GM12878 (cell line): ENCODE measurements around the gene RASAL2.

ENCODE experiments used
- ATF7 ChIP-seq: fragments of 450-650 bp; IDR thresholded peaks from 2 replicates; pipeline ENCODE4 v1.6.1; 2016; ENCODE audit warnings: low read depth, mild to moderate bottlenecking
- CHD1 ChIP-seq: IDR thresholded peaks from 2 replicates; pipeline ENCODE4 v1.6.1; 2012; ENCODE audit warnings: low read depth, low read length, improper control_type of control experiment
- CREB1 ChIP-seq: IDR thresholded peaks from 2 replicates; pipeline ENCODE4 v1.6.1; 2012; ENCODE audit warnings: low read depth, mild to moderate bottlenecking, inconsistent platforms
- EGR1 ChIP-seq, 2 experiments: IDR thresholded peaks; 1 replicate in 1 of 2; 2 replicates in 1 of 2; pipeline ENCODE4 v1.6.1; 2011 to 2012; ENCODE audit warnings: low read depth in 2 of 2, low read length in 2 of 2, borderline replicate concordance in 1 of 2, mild to moderate bottlenecking in 1 of 2, moderate library complexity in 1 of 2
- EZH2 ChIP-seq: IDR thresholded peaks from 2 replicates; pipeline ENCODE4 v1.6.1; 2012; ENCODE audit warnings: low read depth, mild to moderate bottlenecking, control low read depth, inconsistent platforms, low read length, borderline replicate concordance; ENCODE audit not compliant: control insufficient read depth
- KDM1A ChIP-seq: fragments of 200-600 bp; sonication (generic); IDR thresholded peaks from 2 replicates; pipeline ENCODE4 v1.6.1; 2016; ENCODE audit warnings: borderline replicate concordance
- NFIC ChIP-seq: IDR thresholded peaks from 2 replicates; pipeline ENCODE4 v1.6.1; 2012; ENCODE audit warnings: low read depth, mild to moderate bottlenecking, inconsistent platforms, low read length, moderate library complexity
- POLR2A ChIP-seq: IDR thresholded peaks from 2 replicates; pipeline ENCODE4 v1.6.1; 2011; ENCODE audit warnings: low read depth, mild to moderate bottlenecking, low read length
- RAD21 ChIP-seq: IDR thresholded peaks from 2 replicates; pipeline ENCODE4 v1.6.1; 2011; ENCODE audit warnings: mild to moderate bottlenecking, low read depth, low read length, moderate library complexity; ENCODE audit not compliant: insufficient read depth
- SMARCA5 ChIP-seq: fragments of 450-650 bp; IDR thresholded peaks from 2 replicates; pipeline ENCODE4 v1.6.1; 2017; ENCODE audit warnings: mild to moderate bottlenecking
- TF ChIP-seq, protein P1 (sequence below), 3 experiments: IDR thresholded peaks in 2 of 3; conservative IDR thresholded peaks in 1 of 3; 2 replicates each; pipeline ENCODE4 v1.5.1; 2011; ENCODE audit warnings: low read depth in 3 of 3, low read length in 3 of 3, mild to moderate bottlenecking in 3 of 3, control low read depth in 2 of 3, moderate library complexity in 2 of 3, inconsistent platforms in 1 of 3, mixed read lengths in 1 of 3; ENCODE audit not compliant: control insufficient read depth in 2 of 3, insufficient read depth in 1 of 3; ENCODE audit errors: extremely low read depth in 1 of 3
- TF ChIP-seq, protein P2 (sequence below): IDR thresholded peaks from 2 replicates; pipeline ENCODE4 v1.6.1; 2011; ENCODE audit warnings: mild to moderate bottlenecking, low read depth, low read length, moderate library complexity; ENCODE audit not compliant: insufficient replicate concordance

DNA sequence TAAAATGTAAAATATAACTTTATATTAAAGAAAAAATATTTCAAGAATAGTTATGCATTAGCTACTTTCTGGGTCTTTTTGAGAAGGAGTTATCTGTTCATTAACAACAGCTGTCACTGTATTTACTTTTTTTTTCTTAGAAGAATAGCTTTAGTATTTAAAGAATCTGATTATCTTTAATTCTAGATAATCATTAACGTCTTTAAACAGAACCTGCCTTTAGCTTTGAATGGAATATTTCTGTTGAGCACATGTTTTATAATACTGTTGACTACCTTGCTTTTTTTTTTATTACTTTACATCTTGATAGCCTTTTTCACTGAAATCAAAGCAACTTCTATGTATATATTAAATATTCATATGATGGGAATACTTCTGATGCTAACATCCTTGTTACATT lies 270.9 kb downstream of the RASAL2 start:
- TF ChIP-seq POLR2A: no peak
- TF ChIP-seq RAD21: no peak
- TF ChIP-seq ATF7: no peak
- no peak for TF ChIP-seq NFIC
- no peak for TF ChIP-seq SMARCA5
- TF ChIP-seq, protein P1, sequence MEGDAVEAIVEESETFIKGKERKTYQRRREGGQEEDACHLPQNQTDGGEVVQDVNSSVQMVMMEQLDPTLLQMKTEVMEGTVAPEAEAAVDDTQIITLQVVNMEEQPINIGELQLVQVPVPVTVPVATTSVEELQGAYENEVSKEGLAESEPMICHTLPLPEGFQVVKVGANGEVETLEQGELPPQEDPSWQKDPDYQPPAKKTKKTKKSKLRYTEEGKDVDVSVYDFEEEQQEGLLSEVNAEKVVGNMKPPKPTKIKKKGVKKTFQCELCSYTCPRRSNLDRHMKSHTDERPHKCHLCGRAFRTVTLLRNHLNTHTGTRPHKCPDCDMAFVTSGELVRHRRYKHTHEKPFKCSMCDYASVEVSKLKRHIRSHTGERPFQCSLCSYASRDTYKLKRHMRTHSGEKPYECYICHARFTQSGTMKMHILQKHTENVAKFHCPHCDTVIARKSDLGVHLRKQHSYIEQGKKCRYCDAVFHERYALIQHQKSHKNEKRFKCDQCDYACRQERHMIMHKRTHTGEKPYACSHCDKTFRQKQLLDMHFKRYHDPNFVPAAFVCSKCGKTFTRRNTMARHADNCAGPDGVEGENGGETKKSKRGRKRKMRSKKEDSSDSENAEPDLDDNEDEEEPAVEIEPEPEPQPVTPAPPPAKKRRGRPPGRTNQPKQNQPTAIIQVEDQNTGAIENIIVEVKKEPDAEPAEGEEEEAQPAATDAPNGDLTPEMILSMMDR (IDR thresholded peaks at IDR 0.05 in 2 of 3, conservative IDR thresholded peaks at IDR 0.05 in 1 of 3; ENCODE audit: control insufficient read depth in 2 of 3, extremely low read depth in 1 of 3, insufficient read depth in 1 of 3, low read depth in 3 of 3, low read length in 3 of 3): no peak
- TF ChIP-seq EGR1 (IDR thresholded peaks at IDR 0.05; ENCODE audit: borderline replicate concordance in 1 of 2, low read depth in 2 of 2, low read length in 2 of 2): no peak
- TF ChIP-seq, protein P2, sequence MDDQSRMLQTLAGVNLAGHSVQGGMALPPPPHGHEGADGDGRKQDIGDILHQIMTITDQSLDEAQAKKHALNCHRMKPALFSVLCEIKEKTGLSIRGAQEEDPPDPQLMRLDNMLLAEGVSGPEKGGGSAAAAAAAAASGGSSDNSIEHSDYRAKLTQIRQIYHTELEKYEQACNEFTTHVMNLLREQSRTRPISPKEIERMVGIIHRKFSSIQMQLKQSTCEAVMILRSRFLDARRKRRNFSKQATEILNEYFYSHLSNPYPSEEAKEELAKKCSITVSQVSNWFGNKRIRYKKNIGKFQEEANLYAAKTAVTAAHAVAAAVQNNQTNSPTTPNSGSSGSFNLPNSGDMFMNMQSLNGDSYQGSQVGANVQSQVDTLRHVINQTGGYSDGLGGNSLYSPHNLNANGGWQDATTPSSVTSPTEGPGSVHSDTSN: no peak
- no peak for TF ChIP-seq EZH2
- TF ChIP-seq CREB1: no peak
- TF ChIP-seq CHD1: no peak
- no peak for TF ChIP-seq KDM1A
